Liver (tissue), 9 donors: ENCODE data around the gene BMAL1. TPM values are rescaled to one million over a fixed set of nuclear protein-coding genes. Genes with fewer than 3 reads are reported as not detected.
A peak's percentile ranks its signal among the peaks of the same experiment; 100 is the strongest.

ENCODE experiments used
- DNase-seq: peaks from one replicate; pipeline ENCODE4 v3.0.0-alpha.2; 2017; ENCODE audit warnings: low spot score
- H3K27ac ChIP-seq, 2 donors: one replicate each; pipeline ENCODE4 v1.7.0; 2013; ENCODE audit warnings: inconsistent platforms in 2 of 2, low read length in 2 of 2, control low read depth in 1 of 2, low read depth in 1 of 2, mild to moderate bottlenecking in 1 of 2
- H3K27me3 ChIP-seq, 4 donors: one replicate each; pipeline versions ENCODE4 v1.6.1 to v1.7.0; 2013; ENCODE audit warnings: low read length in 3 of 4, inconsistent platforms in 1 of 4, mild to moderate bottlenecking in 1 of 4, moderate library complexity in 1 of 4; ENCODE audit not compliant: control insufficient read depth in 4 of 4, insufficient read depth in 4 of 4
- H3K36me3 ChIP-seq, 4 donors: one replicate each; pipeline versions ENCODE4 v1.6.1 to v1.7.0; 2013; ENCODE audit warnings: low read length in 3 of 4, mild to moderate bottlenecking in 3 of 4, low read depth in 1 of 4, moderate library complexity in 1 of 4; ENCODE audit not compliant: control insufficient read depth in 4 of 4, insufficient read depth in 3 of 4
- H3K4me1 ChIP-seq, 4 donors: one replicate each; pipeline versions ENCODE4 v1.6.1 to v1.7.0; 2013; ENCODE audit warnings: low read length in 3 of 4, mild to moderate bottlenecking in 3 of 4, moderate library complexity in 1 of 4; ENCODE audit not compliant: control insufficient read depth in 4 of 4, insufficient read depth in 4 of 4
- H3K4me3 ChIP-seq, 3 donors: one replicate each; pipeline versions ENCODE4 v1.6.1 to v1.7.0; 2013; ENCODE audit warnings: low read length in 3 of 3, control low read depth in 1 of 3, low read depth in 1 of 3, mild to moderate bottlenecking in 1 of 3
- H3K9ac ChIP-seq, 2 donors: one replicate each; pipeline ENCODE4 v1.7.0; 2013; ENCODE audit warnings: low read length in 2 of 2, mild to moderate bottlenecking in 2 of 2, moderate library complexity in 2 of 2, control low read depth in 1 of 2, low read depth in 1 of 2
- H3K9me3 ChIP-seq, 4 donors: one replicate each; pipeline versions ENCODE4 v1.6.1 to v1.7.0; 2013; ENCODE audit warnings: low read length in 3 of 4; ENCODE audit not compliant: control insufficient read depth in 4 of 4
- EGR1 ChIP-seq, 2 donors: IDR thresholded peaks; 2 replicates each; pipeline ENCODE4 v1.6.1; 2016 to 2018; ENCODE audit warnings: antibody characterized with exemption in 2 of 2, low read depth in 2 of 2
- FOXA1 ChIP-seq: IDR thresholded peaks from 2 replicates; pipeline ENCODE4 v1.6.1; 2016; ENCODE audit warnings: antibody characterized with exemption
- FOXA2 ChIP-seq: IDR thresholded peaks from 2 replicates; pipeline ENCODE4 v1.6.1; 2016; ENCODE audit warnings: antibody characterized with exemption
- GABPA ChIP-seq, 2 donors: IDR thresholded peaks in 1 of 2; conservative IDR thresholded peaks in 1 of 2; 2 replicates each; pipeline ENCODE4 v1.6.1; 2016; ENCODE audit warnings: antibody characterized with exemption in 2 of 2, mild to moderate bottlenecking in 1 of 2, moderate library complexity in 1 of 2
- HNF4A ChIP-seq, 2 donors: conservative IDR thresholded peaks; 2 replicates each; pipeline ENCODE4 v1.6.1; 2016; ENCODE audit warnings: antibody characterized with exemption in 2 of 2, mild to moderate bottlenecking in 2 of 2
- HNF4G ChIP-seq: IDR thresholded peaks from 2 replicates; pipeline ENCODE4 v1.6.1; 2016; ENCODE audit warnings: antibody characterized with exemption
- JUND ChIP-seq, 2 donors: IDR thresholded peaks; 2 replicates each; pipeline ENCODE4 v1.6.1; 2016; ENCODE audit warnings: antibody characterized with exemption in 2 of 2
- NR2F2 ChIP-seq: IDR thresholded peaks from 2 replicates; pipeline ENCODE4 v1.6.1; 2016; ENCODE audit warnings: antibody characterized with exemption
- RAD21 ChIP-seq, 2 donors: IDR thresholded peaks; 2 replicates each; pipeline ENCODE4 v1.6.1; 2016; ENCODE audit warnings: antibody characterized with exemption in 2 of 2, mild to moderate bottlenecking in 2 of 2
- RXRA ChIP-seq, 2 donors: IDR thresholded peaks; 2 replicates each; pipeline ENCODE4 v1.6.1; 2017 to 2018; ENCODE audit warnings: antibody characterized with exemption in 2 of 2, mild to moderate bottlenecking in 1 of 2
- SP1 ChIP-seq: IDR thresholded peaks from 2 replicates; pipeline ENCODE4 v1.6.1; 2018; ENCODE audit warnings: antibody characterized with exemption, mild to moderate bottlenecking
- TAF1 ChIP-seq: conservative IDR thresholded peaks from 2 replicates; pipeline ENCODE4 v1.6.1; 2016; ENCODE audit warnings: antibody characterized with exemption, mild to moderate bottlenecking
- YY1 ChIP-seq: IDR thresholded peaks from 2 replicates; pipeline ENCODE4 v1.6.1; 2016; ENCODE audit warnings: antibody characterized with exemption, mild to moderate bottlenecking
- WGBS: extraction: QIAGEN DNeasy Blood & Tissue Kit; methylation state at CpG from one replicate; pipeline ENCODE4 v1.1.7; 2013; 5-methylcytosine and 5-hydroxymethylcytosine counted together
- polyA plus RNA-seq, 2 donors: library from polyadenylated mRNA; stranded (reverse) in 1 of 2; unstranded in 1 of 2; fragments of 200-250 nt in 1 of 2; fragments of >200 nt in 1 of 2; fragmentation: Nextera tagmentation in 1 of 2; extraction: Ambion mirVana in 1 of 2; gene quantifications; one replicate each; pipeline versions ENCODE4 v1.2.1 to v1.2.3, GENCODE V29; 2013 to 2015
- total RNA-seq, 2 donors: library from RNA; depleted of rRNA; stranded (reverse); fragments of >200 nt; gene quantifications; one replicate each; pipeline ENCODE4 v1.2.3, GENCODE V29; 2014
- TF ChIP-seq, protein P1 (sequence below): fragments of 150-350 bp; IDR thresholded peaks from 2 replicates; pipeline ENCODE4 v1.5.1; 2017; ENCODE audit warnings: improper control_type of control experiment, low read depth, low read length; ENCODE audit not compliant: missing input control
- TF ChIP-seq, protein P2 (sequence below): IDR thresholded peaks from 2 replicates; pipeline ENCODE4 v1.6.1; 2016; ENCODE audit warnings: antibody characterized with exemption
- TF ChIP-seq, protein P3 (sequence below): IDR thresholded peaks from 2 replicates; pipeline ENCODE4 v1.6.1; 2016; ENCODE audit warnings: antibody characterized with exemption
- TF ChIP-seq, protein P4 (sequence below): IDR thresholded peaks from 2 replicates; pipeline ENCODE4 v1.6.1; 2016; ENCODE audit warnings: antibody characterized with exemption, mild to moderate bottlenecking
- TF ChIP-seq, protein P5 (sequence below): IDR thresholded peaks from 2 replicates; pipeline ENCODE4 v1.6.1; 2016; ENCODE audit warnings: antibody characterized with exemption
- donor health status: healthy.
- donor health status: healthy.
- donor health status: healthy.
- donor health status: healthy.
- donor health status: healthy.

The BMAL1 gene
- total and polyA plus RNA-seq, 4 donors = 4.7 to 39.0 (median 15.0) TPM

DNA sequence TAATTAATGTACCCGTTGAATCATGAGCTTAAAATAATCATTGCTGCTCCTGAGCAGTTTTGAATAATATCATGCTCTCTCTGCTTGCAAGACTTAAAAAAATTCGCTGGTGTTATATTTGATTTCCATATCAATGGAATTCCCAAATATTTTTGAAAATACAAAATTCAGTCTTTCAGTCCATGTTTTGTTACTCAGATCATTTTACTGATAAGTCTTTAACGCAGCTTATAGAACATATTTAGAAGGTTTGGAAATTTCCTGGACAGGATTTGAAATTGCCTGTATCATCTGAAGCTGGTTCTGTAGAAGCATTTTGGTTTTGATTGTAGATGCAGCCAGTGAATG, 1.9 kb downstream of the BMAL1 start:
- H3K4me1 ChIP-seq = peaks cover 2 to 53% (median 44%) of the 10 kb centered on the region in 4 donors
- no peak overlapping the region for H3K27ac ChIP-seq
- TF ChIP-seq, protein P1, sequence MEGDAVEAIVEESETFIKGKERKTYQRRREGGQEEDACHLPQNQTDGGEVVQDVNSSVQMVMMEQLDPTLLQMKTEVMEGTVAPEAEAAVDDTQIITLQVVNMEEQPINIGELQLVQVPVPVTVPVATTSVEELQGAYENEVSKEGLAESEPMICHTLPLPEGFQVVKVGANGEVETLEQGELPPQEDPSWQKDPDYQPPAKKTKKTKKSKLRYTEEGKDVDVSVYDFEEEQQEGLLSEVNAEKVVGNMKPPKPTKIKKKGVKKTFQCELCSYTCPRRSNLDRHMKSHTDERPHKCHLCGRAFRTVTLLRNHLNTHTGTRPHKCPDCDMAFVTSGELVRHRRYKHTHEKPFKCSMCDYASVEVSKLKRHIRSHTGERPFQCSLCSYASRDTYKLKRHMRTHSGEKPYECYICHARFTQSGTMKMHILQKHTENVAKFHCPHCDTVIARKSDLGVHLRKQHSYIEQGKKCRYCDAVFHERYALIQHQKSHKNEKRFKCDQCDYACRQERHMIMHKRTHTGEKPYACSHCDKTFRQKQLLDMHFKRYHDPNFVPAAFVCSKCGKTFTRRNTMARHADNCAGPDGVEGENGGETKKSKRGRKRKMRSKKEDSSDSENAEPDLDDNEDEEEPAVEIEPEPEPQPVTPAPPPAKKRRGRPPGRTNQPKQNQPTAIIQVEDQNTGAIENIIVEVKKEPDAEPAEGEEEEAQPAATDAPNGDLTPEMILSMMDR = no peak
- no peak for TF ChIP-seq RXRA (IDR thresholded peaks at IDR 0.05)
- TF ChIP-seq, protein P2, sequence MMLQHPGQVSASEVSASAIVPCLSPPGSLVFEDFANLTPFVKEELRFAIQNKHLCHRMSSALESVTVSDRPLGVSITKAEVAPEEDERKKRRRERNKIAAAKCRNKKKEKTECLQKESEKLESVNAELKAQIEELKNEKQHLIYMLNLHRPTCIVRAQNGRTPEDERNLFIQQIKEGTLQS = no peak
- TF ChIP-seq FOXA1 = no peak
- TF ChIP-seq, protein P3, sequence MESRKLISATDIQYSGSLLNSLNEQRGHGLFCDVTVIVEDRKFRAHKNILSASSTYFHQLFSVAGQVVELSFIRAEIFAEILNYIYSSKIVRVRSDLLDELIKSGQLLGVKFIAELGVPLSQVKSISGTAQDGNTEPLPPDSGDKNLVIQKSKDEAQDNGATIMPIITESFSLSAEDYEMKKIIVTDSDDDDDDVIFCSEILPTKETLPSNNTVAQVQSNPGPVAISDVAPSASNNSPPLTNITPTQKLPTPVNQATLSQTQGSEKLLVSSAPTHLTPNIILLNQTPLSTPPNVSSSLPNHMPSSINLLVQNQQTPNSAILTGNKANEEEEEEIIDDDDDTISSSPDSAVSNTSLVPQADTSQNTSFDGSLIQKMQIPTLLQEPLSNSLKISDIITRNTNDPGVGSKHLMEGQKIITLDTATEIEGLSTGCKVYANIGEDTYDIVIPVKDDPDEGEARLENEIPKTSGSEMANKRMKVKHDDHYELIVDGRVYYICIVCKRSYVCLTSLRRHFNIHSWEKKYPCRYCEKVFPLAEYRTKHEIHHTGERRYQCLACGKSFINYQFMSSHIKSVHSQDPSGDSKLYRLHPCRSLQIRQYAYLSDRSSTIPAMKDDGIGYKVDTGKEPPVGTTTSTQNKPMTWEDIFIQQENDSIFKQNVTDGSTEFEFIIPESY = no peak
- TF ChIP-seq NR2F2 = no peak
- TF ChIP-seq RAD21 (IDR thresholded peaks at IDR 0.05) = no peak
- TF ChIP-seq JUND (IDR thresholded peaks at IDR 0.05) = no peak
- no peak for TF ChIP-seq TAF1
- no peak for TF ChIP-seq HNF4G
- TF ChIP-seq YY1 = no peak
- no peak for TF ChIP-seq GABPA (IDR thresholded peaks at IDR 0.05 in 1 of 2, conservative IDR thresholded peaks at IDR 0.05 in 1 of 2)
- no peak for TF ChIP-seq HNF4A (conservative IDR thresholded peaks at IDR 0.05)
- TF ChIP-seq, protein P4, sequence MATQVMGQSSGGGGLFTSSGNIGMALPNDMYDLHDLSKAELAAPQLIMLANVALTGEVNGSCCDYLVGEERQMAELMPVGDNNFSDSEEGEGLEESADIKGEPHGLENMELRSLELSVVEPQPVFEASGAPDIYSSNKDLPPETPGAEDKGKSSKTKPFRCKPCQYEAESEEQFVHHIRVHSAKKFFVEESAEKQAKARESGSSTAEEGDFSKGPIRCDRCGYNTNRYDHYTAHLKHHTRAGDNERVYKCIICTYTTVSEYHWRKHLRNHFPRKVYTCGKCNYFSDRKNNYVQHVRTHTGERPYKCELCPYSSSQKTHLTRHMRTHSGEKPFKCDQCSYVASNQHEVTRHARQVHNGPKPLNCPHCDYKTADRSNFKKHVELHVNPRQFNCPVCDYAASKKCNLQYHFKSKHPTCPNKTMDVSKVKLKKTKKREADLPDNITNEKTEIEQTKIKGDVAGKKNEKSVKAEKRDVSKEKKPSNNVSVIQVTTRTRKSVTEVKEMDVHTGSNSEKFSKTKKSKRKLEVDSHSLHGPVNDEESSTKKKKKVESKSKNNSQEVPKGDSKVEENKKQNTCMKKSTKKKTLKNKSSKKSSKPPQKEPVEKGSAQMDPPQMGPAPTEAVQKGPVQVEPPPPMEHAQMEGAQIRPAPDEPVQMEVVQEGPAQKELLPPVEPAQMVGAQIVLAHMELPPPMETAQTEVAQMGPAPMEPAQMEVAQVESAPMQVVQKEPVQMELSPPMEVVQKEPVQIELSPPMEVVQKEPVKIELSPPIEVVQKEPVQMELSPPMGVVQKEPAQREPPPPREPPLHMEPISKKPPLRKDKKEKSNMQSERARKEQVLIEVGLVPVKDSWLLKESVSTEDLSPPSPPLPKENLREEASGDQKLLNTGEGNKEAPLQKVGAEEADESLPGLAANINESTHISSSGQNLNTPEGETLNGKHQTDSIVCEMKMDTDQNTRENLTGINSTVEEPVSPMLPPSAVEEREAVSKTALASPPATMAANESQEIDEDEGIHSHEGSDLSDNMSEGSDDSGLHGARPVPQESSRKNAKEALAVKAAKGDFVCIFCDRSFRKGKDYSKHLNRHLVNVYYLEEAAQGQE = no peak
- TF ChIP-seq, protein P5, sequence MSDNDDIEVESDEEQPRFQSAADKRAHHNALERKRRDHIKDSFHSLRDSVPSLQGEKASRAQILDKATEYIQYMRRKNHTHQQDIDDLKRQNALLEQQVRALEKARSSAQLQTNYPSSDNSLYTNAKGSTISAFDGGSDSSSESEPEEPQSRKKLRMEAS = no peak
- no peak for TF ChIP-seq EGR1 (IDR thresholded peaks at IDR 0.05; ENCODE audit: low read depth in 2 of 2)
- TF ChIP-seq SP1 = no peak
- TF ChIP-seq FOXA2 = no peak
- DNase-seq = no peak
- H3K27me3 ChIP-seq = no peaks in the 10 kb centered on the region
- no peaks in the 10 kb centered on the region for H3K36me3 ChIP-seq
- no peaks in the 10 kb centered on the region for H3K9me3 ChIP-seq
- no peak overlapping the region for H3K9ac ChIP-seq
- 35% methylated on average over 3 of the region's 3 CpGs for WGBS
- H3K4me3 ChIP-seq = peak overlapping the region in 1 of 3 donors; percentile 94
